GM19455 (cell line): ENCODE data around the gene UBE2QL1.

Experiments
- ATAC-seq: cut with Tn5 transposase; IDR thresholded peaks from one replicate; pipeline ENCODE4 v1.9.1; 2021; ENCODE audit not compliant: unreplicated experiment

Gene UBE2QL1

GRCh38 chr5:6427694-6428093 is 21.0 kb upstream of the UBE2QL1 start:
- ATAC-seq = no peak

GRCh38 chr5:6430418-6431028 is 18.1 kb upstream of the UBE2QL1 start:
- ATAC-seq = no peak

- no peak for ATAC-seq
These were observed 17.2 kb upstream of the UBE2QL1 start for GRCh38 chr5:6431214-6432195.

- ATAC-seq = no peak
These were observed 16.5 kb upstream of the UBE2QL1 start for GRCh38 chr5:6432206-6432605.

GRCh38 chr5:6434731-6435130 is 13.9 kb upstream of the UBE2QL1 start:
- no peak for ATAC-seq

- no peak for ATAC-seq
These were observed 13.3 kb upstream of the UBE2QL1 start for GRCh38 chr5:6435356-6435755.

GRCh38 chr5:6436715-6437331 is 11.8 kb upstream of the UBE2QL1 start:
- no peak for ATAC-seq

- ATAC-seq = no peak
These were observed 8.8 kb upstream of the UBE2QL1 start for GRCh38 chr5:6439588-6440550.

GRCh38 chr5:6442333-6442732 is 6.3 kb upstream of the UBE2QL1 start:
- no peak for ATAC-seq

GRCh38 chr5:6443326-6443725 is 5.3 kb upstream of the UBE2QL1 start:
- no peak for ATAC-seq

GRCh38 chr5:6446042-6446441 is 2.6 kb upstream of the UBE2QL1 start:
- no peak for ATAC-seq

GRCh38 chr5:6446626-6447309 is 1.9 kb upstream of the UBE2QL1 start:
- ATAC-seq = no peak

- ATAC-seq = no peak
These were observed 1.1 kb upstream of the UBE2QL1 start for GRCh38 chr5:6447384-6448140.

GRCh38 chr5:6448141-6448491 is 543 bp upstream of the UBE2QL1 start:
- ATAC-seq = no peak

GRCh38 chr5:6449465-6450158 is 953 bp downstream of the UBE2QL1 start:
- ATAC-seq = no peak

- no peak for ATAC-seq
These were observed 1.7 kb downstream of the UBE2QL1 start for GRCh38 chr5:6450319-6450833.

- no peak for ATAC-seq
These were observed 4.2 kb downstream of the UBE2QL1 start for GRCh38 chr5:6452622-6453504.
